Neural cell (in vitro differentiated cells): ENCODE measurements around the gene CACNA1A. TPM values are rescaled to one million over a fixed set of nuclear protein-coding genes. Genes with fewer than 3 reads are reported as not detected.

Source experiments
- H2AFZ ChIP-seq: fragments of 200-600, 300-800 bp; sonication (generic), shearing (Covaris generic); 2 replicates; pipeline ENCODE4 v1.6.0; 2014; ENCODE audit warnings: low read depth, mild to moderate bottlenecking, antibody characterized with exemption, low read length, moderate library complexity
- H3F3A ChIP-seq: fragments of 200-600 bp; shearing (Covaris generic); 2 replicates; pipeline ENCODE4 v1.6.1; 2016; ENCODE audit warnings: mild to moderate bottlenecking, moderate library complexity, mixed read lengths, antibody characterized with exemption, low read length; ENCODE audit not compliant: insufficient read depth, poor library complexity, severe bottlenecking
- H3K27ac ChIP-seq: fragments of 200-600, 300-800 bp; sonication (generic), shearing (Covaris generic); 2 replicates; pipeline ENCODE4 v1.5.1; 2014; ENCODE audit warnings: mild to moderate bottlenecking, low read length, moderate library complexity
- H3K27me3 ChIP-seq: fragments of 300-800, 200-600 bp; sonication (generic), shearing (Covaris generic); 2 replicates; pipeline ENCODE4 v1.6.0; 2014; ENCODE audit warnings: mild to moderate bottlenecking, low read depth, low read length, moderate library complexity; ENCODE audit not compliant: insufficient read depth
- H3K36me3 ChIP-seq: fragments of 300-800, 200-600 bp; sonication (generic), shearing (Covaris generic); 2 replicates; pipeline ENCODE4 v1.5.1; 2014; ENCODE audit warnings: mild to moderate bottlenecking, antibody characterized with exemption, low read length, moderate library complexity; ENCODE audit not compliant: insufficient read depth
- H3K4me2 ChIP-seq: fragments of 300-800, 200-600 bp; sonication (generic), shearing (Covaris generic); 2 replicates; pipeline ENCODE4 v1.6.0; 2014; ENCODE audit warnings: mild to moderate bottlenecking, low read length
- H3K4me3 ChIP-seq: fragments of 300-800, 200-600 bp; sonication (generic), shearing (Covaris generic); 2 replicates; pipeline ENCODE4 v1.5.1; 2014; ENCODE audit warnings: mild to moderate bottlenecking, low read length, moderate library complexity
- H3K79me2 ChIP-seq: fragments of 200-600 bp; shearing (Covaris generic); replicated peaks from 2 replicates; pipeline ENCODE4 v1.6.0; 2014; ENCODE audit warnings: mild to moderate bottlenecking, low read length, moderate library complexity; ENCODE audit not compliant: insufficient read depth
- H3K9ac ChIP-seq: fragments of 300-800, 200-600 bp; sonication (generic), shearing (Covaris generic); 2 replicates; pipeline ENCODE4 v1.6.1; 2016; ENCODE audit warnings: mild to moderate bottlenecking, low read length, mixed read lengths
- H3K9me2 ChIP-seq: fragments of 200-600 bp; shearing (Covaris generic); 2 replicates; pipeline ENCODE4 v1.6.1; 2016; ENCODE audit warnings: mild to moderate bottlenecking, low read length, mixed read lengths; ENCODE audit not compliant: insufficient read depth
- H3K9me3 ChIP-seq: fragments of 200-600, 300-800 bp; sonication (generic), shearing (Covaris generic); 2 replicates; pipeline ENCODE4 v1.6.1; 2016; ENCODE audit warnings: mild to moderate bottlenecking, mixed run types, low read length, moderate library complexity, mixed read lengths
- H4K20me1 ChIP-seq: fragments of 200-600 bp; shearing (Covaris generic); 2 replicates; pipeline ENCODE4 v1.6.1; 2016; ENCODE audit warnings: mild to moderate bottlenecking, mixed run types; ENCODE audit not compliant: insufficient read depth
- EP300 ChIP-seq: fragments of 450-650 bp; conservative IDR thresholded peaks from 2 replicates; pipeline ENCODE4 v1.6.1; 2014; ENCODE audit warnings: antibody characterized with exemption, mild to moderate bottlenecking, moderate library complexity; ENCODE audit not compliant: poor library complexity, severe bottlenecking
- EZH2 ChIP-seq: fragments of 200-600, 300-800 bp; shearing (Covaris generic), sonication (generic); IDR thresholded peaks from 2 replicates; pipeline ENCODE4 v1.6.1; 2014; ENCODE audit warnings: antibody characterized with exemption, low read length, borderline replicate concordance, mild to moderate bottlenecking; ENCODE audit not compliant: insufficient read depth, poor library complexity, severe bottlenecking
- MXI1 ChIP-seq: fragments of 450-650 bp; conservative IDR thresholded peaks from 2 replicates; pipeline ENCODE4 v1.6.1; 2014; ENCODE audit warnings: antibody characterized with exemption, mild to moderate bottlenecking; ENCODE audit not compliant: poor library complexity, severe bottlenecking
- POLR2AphosphoS5 ChIP-seq: IDR thresholded peaks from 2 replicates; pipeline ENCODE4 v1.6.1; 2012
- RAD21 ChIP-seq: fragments of 450-650 bp; conservative IDR thresholded peaks from 2 replicates; pipeline ENCODE4 v1.6.1; 2014; ENCODE audit warnings: antibody characterized with exemption, mild to moderate bottlenecking, moderate library complexity
- REST ChIP-seq: IDR thresholded peaks from 2 replicates; pipeline ENCODE4 v1.6.1; 2012; ENCODE audit warnings: borderline replicate concordance
- TAF1 ChIP-seq: IDR thresholded peaks from 2 replicates; pipeline ENCODE4 v1.6.1; 2012; ENCODE audit warnings: low read depth
- polyA plus RNA-seq: library from polyadenylated mRNA; depleted of rRNA; stranded (reverse); fragments of >200 nt; gene quantifications from 2 replicates; pipeline ENCODE4 v1.2.3, GENCODE V29; 2014

CACNA1A gene
- polyA plus RNA-seq, 1 donor from 2014 or later, result 6.9 TPM

- H3K27ac ChIP-seq, result no peak overlapping the region
- no peaks in the 10 kb centered on the region for H3K9me3 ChIP-seq
- no peak overlapping the region for H3K9ac ChIP-seq
- no peaks in the 10 kb centered on the region for H3K36me3 ChIP-seq
- no peak overlapping the region for H3K4me3 ChIP-seq
- no peak overlapping the region for H3K4me2 ChIP-seq
- H4K20me1 ChIP-seq, result no peaks in the 10 kb centered on the region
- no peaks in the 10 kb centered on the region for H3K79me2 ChIP-seq
- H3F3A ChIP-seq, result no peaks in the 10 kb centered on the region
- H3K27me3 ChIP-seq, result no peaks in the 10 kb centered on the region
- H3K9me2 ChIP-seq, result no peaks in the 10 kb centered on the region
- no peak for TF ChIP-seq POLR2AphosphoS5
- no peak overlapping the region for H2AFZ ChIP-seq
These were observed 35.3 kb upstream of the CACNA1A start for GRCh38 chr19:13541554-13541953.

- no peak overlapping the region for H3K4me2 ChIP-seq
- TF ChIP-seq RAD21 (no peak), TAF1 (no peak), REST (no peak), POLR2AphosphoS5 (no peak), EP300 (no peak), MXI1 (no peak)
- H3K27ac ChIP-seq, result no peak overlapping the region
- H3K9me2 ChIP-seq, result no peaks in the 10 kb centered on the region
- no peak overlapping the region for H3K4me3 ChIP-seq
- no peaks in the 10 kb centered on the region for H4K20me1 ChIP-seq
- H3K9me3 ChIP-seq, result no peaks in the 10 kb centered on the region
- no peaks in the 10 kb centered on the region for H3K36me3 ChIP-seq
- no peaks in the 10 kb centered on the region for H3K79me2 ChIP-seq
- no peak overlapping the region for H3K9ac ChIP-seq
- H3F3A ChIP-seq, result no peaks in the 10 kb centered on the region
- H2AFZ ChIP-seq, result no peak overlapping the region
- H3K27me3 ChIP-seq, result no peaks in the 10 kb centered on the region
These were observed 33.1 kb upstream of the CACNA1A start for GRCh38 chr19:13539332-13539731.

- H3K9ac ChIP-seq, result no peak overlapping the region
- H4K20me1 ChIP-seq, result no peaks in the 10 kb centered on the region
- H2AFZ ChIP-seq, result no peak overlapping the region
- no peak for TF ChIP-seq MXI1
- no peak for TF ChIP-seq EP300
- no peaks in the 10 kb centered on the region for H3K36me3 ChIP-seq
- H3K9me2 ChIP-seq, result no peaks in the 10 kb centered on the region
- H3K27ac ChIP-seq, result no peak overlapping the region
- H3K79me2 ChIP-seq, result no peaks in the 10 kb centered on the region
- H3F3A ChIP-seq, result no peaks in the 10 kb centered on the region
- H3K9me3 ChIP-seq, result no peaks in the 10 kb centered on the region
- H3K4me2 ChIP-seq, result no peak overlapping the region
- no peak overlapping the region for H3K4me3 ChIP-seq
- no peaks in the 10 kb centered on the region for H3K27me3 ChIP-seq
These were observed 32.4 kb upstream of the CACNA1A start for GRCh38 chr19:13538601-13539253.

- no peaks in the 10 kb centered on the region for H3K79me2 ChIP-seq
- H3K36me3 ChIP-seq, result no peaks in the 10 kb centered on the region
- H3K9me2 ChIP-seq, result no peaks in the 10 kb centered on the region
- H3K4me3 ChIP-seq, result no peak overlapping the region
- no peak overlapping the region for H3K27ac ChIP-seq
- TF ChIP-seq EZH2 (no peak), POLR2AphosphoS5 (no peak), TAF1 (no peak), EP300 (no peak), REST (no peak), MXI1 (no peak)
- H3F3A ChIP-seq, result no peaks in the 10 kb centered on the region
- no peaks in the 10 kb centered on the region for H3K9me3 ChIP-seq
- no peak overlapping the region for H2AFZ ChIP-seq
- H3K9ac ChIP-seq, result no peak overlapping the region
- H4K20me1 ChIP-seq, result no peaks in the 10 kb centered on the region
- no peak overlapping the region for H3K4me2 ChIP-seq
- H3K27me3 ChIP-seq, result no peaks in the 10 kb centered on the region
These were observed 31.2 kb upstream of the CACNA1A start for GRCh38 chr19:13537454-13537853.
